HG03442 (cell line): ENCODE results near the gene PLA2G5.

Source experiments
- ATAC-seq: cut with Tn5 transposase; IDR thresholded peaks from one replicate; pipeline ENCODE4 v1.9.1; 2021; ENCODE audit warnings: mild to moderate bottlenecking, moderate library complexity; ENCODE audit not compliant: unreplicated experiment

PLA2G5 gene

DNA sequence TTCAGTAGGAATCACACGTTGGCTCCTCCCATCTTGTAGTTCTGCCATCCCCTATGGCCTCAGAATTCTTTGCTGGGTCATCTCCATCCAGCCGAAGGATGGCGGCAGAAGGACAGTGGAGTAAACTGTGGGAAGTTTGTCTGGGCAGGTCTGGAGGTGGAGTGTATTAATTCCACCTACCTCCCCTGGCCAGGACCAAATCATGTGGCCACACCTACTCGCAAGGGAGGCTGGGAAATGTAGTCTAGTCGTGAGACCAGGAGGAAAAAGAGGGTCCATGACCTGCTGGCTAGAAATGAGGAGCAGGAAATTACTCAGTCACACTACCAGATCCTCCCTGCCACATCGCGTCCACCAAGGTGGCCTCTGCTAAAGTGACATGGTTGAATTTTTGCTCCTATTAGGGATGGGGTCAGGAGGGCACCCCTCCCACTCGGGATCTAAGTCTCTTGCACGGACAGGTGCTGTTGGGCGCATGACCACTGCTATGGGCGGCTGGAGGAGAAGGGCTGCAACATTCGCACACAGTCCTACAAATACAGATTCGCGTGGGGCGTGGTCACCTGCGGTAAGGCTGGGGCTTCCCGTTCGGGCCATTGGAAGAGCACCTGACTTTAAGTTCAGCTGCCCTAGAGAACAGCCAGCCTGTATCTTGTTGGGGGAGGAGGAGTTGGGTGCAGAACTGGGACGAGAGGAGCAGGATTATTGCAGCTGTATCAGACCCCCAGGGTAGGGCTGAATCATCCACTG, 19.5 kb downstream of the PLA2G5 start:
- ATAC-seq: no peak

DNA sequence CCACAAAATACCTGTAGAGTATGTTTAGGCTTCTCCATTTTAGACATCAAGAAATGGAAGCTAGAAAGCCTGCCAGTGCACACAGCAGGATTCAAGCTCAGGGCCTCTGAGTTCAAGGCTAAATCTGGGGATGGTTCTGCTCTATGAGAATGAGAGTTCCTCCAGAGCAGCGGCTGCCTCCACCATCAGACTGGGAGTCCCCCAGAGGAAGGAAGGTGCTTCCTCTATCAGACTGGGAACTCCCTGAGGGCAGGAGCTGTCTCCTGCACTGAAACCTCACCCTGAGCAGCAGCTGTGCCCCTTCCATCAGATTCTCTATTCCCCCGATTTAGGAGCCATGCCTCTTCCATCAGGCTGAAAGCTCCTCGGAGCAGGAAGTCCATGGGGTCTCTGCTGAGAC, 20.1 kb downstream of the PLA2G5 start:
- no peak for ATAC-seq

DNA sequence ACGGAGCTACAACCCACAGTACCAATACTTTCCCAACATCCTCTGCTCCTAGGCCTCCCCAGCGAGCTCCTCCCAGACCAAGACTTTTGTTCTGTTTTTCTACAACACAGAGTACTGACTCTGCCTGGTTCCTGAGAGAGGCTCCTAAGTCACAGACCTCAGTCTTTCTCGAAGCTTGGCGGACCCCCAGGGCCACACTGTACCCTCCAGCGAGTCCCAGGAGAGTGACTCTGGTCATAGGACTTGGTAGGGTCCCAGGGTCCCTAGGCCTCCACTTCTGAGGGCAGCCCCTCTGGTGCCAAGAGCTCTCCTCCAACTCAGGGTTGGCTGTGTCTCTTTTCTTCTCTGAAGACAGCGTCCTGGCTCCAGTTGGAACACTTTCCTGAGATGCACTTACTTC, 20.6 kb downstream of the PLA2G5 start:
- ATAC-seq: no peak

DNA sequence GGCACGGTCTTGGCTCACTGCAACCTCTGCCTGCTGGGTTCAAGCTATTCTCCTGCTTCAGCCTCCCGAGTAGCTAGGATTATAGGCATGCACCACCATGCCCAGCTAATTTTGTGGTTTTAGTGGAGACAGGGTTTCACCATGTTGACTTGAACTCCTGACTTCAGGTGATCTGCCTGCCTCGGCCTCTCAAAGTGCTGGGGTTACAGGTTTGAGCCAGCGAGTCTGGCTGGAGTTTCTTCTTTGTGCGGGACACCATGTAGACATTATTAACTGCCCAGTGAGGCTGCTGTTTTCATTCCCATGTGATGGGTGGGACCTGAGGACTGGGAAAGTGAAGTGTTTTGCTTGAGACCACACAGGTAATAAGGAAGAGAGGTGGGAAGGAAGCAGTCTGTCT, 23.3 kb downstream of the PLA2G5 start:
- ATAC-seq: no peak

GRCh38 chr1:20093940-20094391, 24.0 kb downstream of the PLA2G5 start:
- ATAC-seq: no peak

DNA sequence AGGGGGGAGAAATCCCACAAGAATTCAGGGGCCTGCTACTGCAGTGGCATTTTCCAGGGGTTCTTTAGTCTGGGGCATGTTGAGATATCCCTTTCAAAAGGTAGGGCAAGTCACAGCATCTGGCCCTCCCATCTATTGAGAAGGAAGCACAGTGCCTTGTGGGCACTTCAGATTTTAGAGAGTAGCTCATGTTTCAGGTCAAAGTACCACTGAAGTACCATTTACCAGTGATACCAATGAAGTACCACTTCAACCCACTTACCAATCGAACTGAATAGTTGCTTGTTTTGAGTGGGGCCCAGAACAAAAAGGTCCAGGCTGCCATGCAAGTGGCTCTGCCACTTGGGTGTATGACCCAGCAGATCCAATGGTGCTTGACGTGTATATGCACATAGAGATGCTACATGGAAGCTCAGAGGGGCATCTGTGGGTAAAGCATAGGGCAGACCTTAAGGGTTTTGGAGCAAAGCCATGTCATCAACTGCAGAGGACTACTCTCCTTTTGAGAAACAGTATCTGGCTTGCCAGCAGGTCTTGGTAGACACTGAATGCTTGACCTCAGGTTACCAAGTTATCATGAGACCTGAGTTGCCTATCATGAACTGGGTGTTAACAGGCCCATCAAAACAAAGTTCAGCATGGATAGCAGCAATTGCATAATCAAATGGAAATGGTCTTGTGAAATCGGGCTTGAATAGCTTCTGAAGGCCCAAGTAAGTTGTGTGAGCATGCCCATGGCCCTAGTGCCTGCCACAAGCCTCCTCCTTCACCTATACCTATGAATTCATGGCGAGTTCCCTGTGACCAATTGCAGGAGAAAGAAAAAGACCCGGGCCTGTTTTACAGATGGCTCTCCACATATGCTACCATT, 25.8 kb downstream of the PLA2G5 start:
- no peak for ATAC-seq

DNA sequence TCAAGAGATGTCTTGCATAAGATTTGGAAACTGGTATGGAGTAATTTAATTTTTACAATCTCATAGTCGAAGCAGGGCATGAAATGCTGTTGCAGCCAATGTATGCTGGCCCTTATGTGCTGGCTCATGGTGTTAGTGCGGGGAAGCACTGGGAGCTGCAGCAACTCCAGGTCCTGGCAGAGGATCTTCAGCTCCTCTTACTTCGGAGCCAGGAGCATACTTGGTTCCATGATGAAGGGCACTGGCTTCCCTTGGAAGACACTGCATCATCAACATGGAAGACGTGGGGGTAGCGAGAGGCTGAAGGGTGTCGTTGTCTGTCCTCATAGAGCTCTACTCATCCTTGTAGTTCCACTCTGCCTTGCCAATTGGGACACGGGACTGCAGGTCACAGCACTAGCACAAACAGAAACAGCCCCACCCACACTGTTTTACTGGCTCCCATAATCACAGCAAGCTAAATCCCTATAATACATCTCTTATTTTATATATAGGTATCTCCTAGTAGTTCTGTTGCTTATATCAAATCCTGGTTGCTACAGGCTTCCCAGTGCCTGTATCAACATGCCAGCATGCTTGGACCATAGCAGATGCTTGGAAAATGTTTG, 26.9 kb downstream of the PLA2G5 start:
- no peak for ATAC-seq

DNA sequence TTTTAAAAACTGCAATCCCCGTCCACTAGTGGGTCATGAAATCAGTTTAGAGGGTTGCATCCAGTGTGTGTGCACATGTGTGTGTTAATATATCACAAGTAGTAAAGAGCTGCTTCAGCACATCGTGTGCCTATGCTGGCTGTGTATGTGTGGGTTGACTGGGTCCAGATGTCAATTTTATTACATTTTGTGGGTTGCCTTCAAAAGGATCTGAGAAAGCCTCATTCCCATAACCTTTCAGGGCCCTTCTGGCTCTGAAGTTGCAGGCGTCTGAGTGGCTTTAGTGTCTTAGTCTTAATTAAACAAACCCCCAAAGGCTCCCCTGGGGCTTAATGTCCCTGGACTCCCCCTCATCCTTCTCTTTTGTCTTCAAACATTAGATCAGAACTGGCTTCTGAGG, 29.5 kb downstream of the PLA2G5 start:
- ATAC-seq: no peak

GRCh38 chr1:20100632-20101355, 30.8 kb downstream of the PLA2G5 start:
- no peak for ATAC-seq

DNA sequence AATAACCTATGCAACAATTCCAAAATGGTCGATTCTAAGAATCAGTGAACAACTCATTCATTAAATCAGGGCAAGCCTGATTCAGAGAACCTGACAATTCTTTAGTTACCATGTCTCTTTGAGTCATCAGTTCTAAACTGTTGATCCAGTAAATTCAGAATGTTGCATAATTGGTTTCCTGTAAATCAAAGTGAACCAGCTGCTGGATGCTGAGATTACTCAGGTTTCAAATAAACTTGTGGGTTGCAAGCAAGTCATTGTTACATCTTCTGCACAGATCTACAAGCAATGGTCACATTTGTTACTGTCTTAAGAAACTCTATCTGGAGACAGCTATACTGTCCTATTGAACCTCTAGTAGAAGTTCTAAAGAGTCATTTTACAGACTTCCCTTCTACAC, 32.9 kb downstream of the PLA2G5 start:
- no peak for ATAC-seq

GRCh38 chr1:20105856-20106255, 35.9 kb downstream of the PLA2G5 start:
- ATAC-seq: no peak

DNA sequence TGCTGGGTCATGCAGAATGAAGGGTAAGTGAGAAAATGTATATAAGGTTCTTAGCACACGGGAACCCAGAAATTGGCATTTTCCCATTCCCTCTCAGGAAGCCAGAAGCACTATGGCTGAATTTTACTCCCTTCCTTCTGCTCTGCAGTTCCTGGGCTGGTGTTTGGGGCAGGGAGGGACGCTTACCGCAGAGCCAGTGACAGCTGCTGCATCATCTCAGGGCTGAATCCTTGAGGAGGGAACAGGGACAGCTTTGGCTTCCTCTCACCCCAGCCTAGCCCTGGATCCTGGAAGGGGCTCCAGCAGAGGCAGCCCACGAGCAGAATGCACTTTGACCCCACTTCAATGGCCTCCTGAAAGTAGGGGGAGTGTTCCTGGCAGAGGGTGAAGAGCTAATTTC, 37.4 kb downstream of the PLA2G5 start:
- no peak for ATAC-seq

GRCh38 chr1:20107796-20108195, 37.8 kb downstream of the PLA2G5 start:
- no peak for ATAC-seq

DNA sequence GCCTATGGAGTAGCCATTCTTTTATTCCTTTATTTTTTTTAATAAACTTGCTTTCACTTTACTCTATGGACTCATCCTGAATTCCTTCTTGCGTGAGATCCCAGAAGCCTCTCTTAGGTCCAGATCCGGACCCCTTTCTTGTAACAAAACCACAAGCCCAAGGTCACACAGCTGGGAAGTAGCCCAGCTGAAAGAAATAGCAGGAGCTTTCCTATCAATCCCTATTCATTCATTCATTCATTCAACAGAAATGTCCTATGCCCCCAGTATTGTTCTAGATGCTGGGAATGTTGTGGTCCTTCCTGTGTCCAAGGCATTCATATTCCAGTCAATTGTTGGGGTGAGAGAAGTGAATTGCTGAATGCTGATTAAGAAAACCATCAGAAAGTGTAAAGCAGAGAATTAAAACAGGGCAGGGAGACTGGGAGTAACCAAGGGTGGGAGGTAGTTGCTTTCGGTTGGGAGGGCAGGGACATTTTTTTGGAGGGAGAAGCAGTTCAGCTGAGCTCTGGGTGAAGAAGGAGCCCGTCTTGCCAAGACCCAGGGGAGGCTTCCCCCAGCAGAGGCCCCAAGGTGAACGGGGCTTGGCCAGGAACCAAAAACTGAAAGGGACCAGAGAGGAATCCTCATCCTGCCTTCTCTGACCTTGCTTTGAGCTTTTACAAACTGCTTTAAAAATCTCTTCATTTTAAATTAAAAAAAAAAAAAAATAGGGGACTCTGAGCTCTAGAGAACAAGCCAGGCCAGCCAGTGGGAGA, 38.6 kb downstream of the PLA2G5 start:
- ATAC-seq: no peak

- no peak for ATAC-seq
These were observed 39.3 kb downstream of the PLA2G5 start for GRCh38 chr1:20109223-20109856.

GRCh38 chr1:20110679-20111078, 40.7 kb downstream of the PLA2G5 start:
- ATAC-seq: no peak

GRCh38 chr1:20111452-20111851, 41.5 kb downstream of the PLA2G5 start:
- ATAC-seq: no peak

DNA sequence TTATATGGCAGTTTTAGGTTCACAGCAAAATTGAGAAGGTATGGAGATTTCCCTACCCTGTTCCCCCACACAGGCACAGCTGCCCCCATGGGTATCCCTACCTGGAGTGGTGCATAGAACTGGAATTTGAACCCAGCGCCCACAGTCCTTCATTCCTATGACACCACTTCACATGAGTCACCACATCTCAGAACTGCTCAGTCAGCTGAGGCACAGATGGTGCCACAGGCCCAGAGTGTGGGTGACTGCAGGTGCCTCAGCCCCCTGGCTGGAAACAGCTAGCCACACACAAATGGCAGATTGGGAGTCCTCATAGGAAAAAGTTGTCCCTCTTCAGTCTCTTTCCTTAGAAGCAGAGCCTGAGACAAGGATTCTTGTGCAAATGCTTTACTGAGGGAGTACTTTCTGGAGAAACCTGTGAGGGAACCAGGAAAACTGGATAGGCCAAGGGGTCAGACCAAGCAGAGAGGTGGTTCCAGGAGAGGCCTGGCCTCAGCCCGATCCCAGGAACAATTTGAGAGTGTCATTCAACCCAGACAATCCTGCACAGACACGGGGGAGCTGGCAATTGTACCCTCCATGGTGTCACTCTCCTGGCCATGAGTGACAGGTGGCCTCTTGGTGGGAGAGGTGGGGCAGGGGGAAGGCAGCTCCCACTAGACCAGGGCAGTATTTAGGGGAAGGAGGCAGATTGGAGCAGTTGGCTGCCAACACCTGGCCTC, 42.4 kb downstream of the PLA2G5 start:
- ATAC-seq: no peak

DNA sequence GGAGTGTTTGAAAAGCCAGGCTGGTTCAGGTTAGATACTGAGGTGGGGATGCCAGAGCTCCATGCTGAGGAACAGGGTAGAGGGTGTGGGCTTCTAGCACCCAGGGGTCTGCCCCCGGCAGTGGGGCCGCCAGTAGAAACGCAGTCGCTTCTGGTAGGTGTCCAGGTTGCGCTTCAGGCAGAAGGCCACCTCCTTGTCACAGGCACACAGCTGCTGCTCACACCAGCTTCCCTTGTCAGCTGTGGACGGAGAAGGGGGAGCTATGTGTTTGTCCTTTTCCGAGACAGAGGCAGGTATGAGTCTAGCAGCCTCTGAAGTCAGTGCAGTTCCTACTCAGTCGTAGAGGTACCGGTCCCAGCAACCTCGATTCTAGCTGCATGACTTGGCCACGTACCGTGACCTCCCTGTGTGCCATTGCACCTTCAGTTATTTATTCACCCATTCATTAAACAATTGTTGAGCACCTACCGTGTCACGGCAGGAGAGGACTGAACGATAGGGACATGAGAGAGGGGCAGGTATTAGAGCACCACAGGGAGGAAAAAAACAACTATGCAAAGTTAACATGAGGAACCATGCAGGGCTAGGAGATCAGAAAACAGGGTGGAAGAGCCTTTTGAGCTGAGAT, 44.1 kb downstream of the PLA2G5 start:
- no peak for ATAC-seq
